GM19099 (cell line): ENCODE data around the gene RNF26.
A peak's percentile ranks its signal among the peaks of the same experiment; 100 is the strongest.

Experiments
- POLR2A ChIP-seq: IDR thresholded peaks from 3 replicates; pipeline ENCODE4 v1.6.1; 2011; ENCODE audit warnings: low read depth; ENCODE audit not compliant: insufficient read length; ENCODE audit errors: extremely low read depth

RNF26 gene

GRCh38 chr11:119309953-119310681, 24.2 kb upstream of the RNF26 start:
- TF ChIP-seq POLR2A, result no peak

GRCh38 chr11:119310682-119311052, 23.7 kb upstream of the RNF26 start:
- TF ChIP-seq POLR2A, result no peak

GRCh38 chr11:119314726-119315125, 19.6 kb upstream of the RNF26 start:
- TF ChIP-seq POLR2A, result no peak

GRCh38 chr11:119315131-119316015, 19.0 kb upstream of the RNF26 start:
- TF ChIP-seq POLR2A, result peak; percentile 17

GRCh38 chr11:119316016-119316728, 18.2 kb upstream of the RNF26 start:
- no peak for TF ChIP-seq POLR2A

- TF ChIP-seq POLR2A, result peak; percentile 63
Measured at GRCh38 chr11:119316729-119317591, 17.4 kb upstream of the RNF26 start, which contains the start of gene MCAM. TSS of gene MCAM (minus strand) at chr11:119317130. CDS start at chr11:119317101, 29 bp downstream.

GRCh38 chr11:119317592-119318239, 16.6 kb upstream of the RNF26 start:
- no peak for TF ChIP-seq POLR2A

GRCh38 chr11:119318240-119319135, 15.8 kb upstream of the RNF26 start:
- TF ChIP-seq POLR2A, result peak; percentile 53

GRCh38 chr11:119319136-119319699, 15.1 kb upstream of the RNF26 start:
- peak; percentile 5 for TF ChIP-seq POLR2A

- no peak for TF ChIP-seq POLR2A
Measured at GRCh38 chr11:119319700-119320239, 14.6 kb upstream of the RNF26 start.

GRCh38 chr11:119320240-119320775, 14.0 kb upstream of the RNF26 start:
- TF ChIP-seq POLR2A, result no peak
